GF-D8 (cell line): ENCODE measurements around the gene EEF2.
A peak's percentile ranks its signal among the peaks of the same experiment; 100 is the strongest.

Experiments
- DNase-seq: peaks from one replicate; lab custom pipeline; 2025; lab: John Stamatoyannopoulos, UW

Gene EEF2

GRCh38 chr19:3984908-3985642 lies at the start of gene EEF2:
Gene EEF2 (minus strand): TSS chr19:3985463. CDS start chr19:3985380, 83 bp downstream.
- DNase-seq: peak; percentile 39

- no peak for DNase-seq
Measured at GRCh38 chr19:4034048-4035017, 49.1 kb upstream of the EEF2 start.

GRCh38 chr19:4033028-4033956 lies 48.0 kb upstream of the EEF2 start:
- no peak for DNase-seq

- DNase-seq: no peak
Measured at GRCh38 chr19:4032436-4032835, 47.2 kb upstream of the EEF2 start.

- DNase-seq: no peak
Measured at GRCh38 chr19:4031420-4031819, 46.2 kb upstream of the EEF2 start.

GRCh38 chr19:4030981-4031380 lies 45.7 kb upstream of the EEF2 start:
- DNase-seq: no peak

- no peak for DNase-seq
Measured at GRCh38 chr19:4030552-4030951, 45.3 kb upstream of the EEF2 start.

- no peak for DNase-seq
Measured at GRCh38 chr19:4029247-4029614, 44.0 kb upstream of the EEF2 start.

- DNase-seq: no peak
Measured at GRCh38 chr19:4028334-4029246, 43.3 kb upstream of the EEF2 start.

- DNase-seq: no peak
Measured at GRCh38 chr19:4027146-4027545, 41.9 kb upstream of the EEF2 start.

- no peak for DNase-seq
Measured at GRCh38 chr19:4025317-4025716, 40.1 kb upstream of the EEF2 start.

- DNase-seq: no peak
Measured at GRCh38 chr19:4023600-4024398, 38.5 kb upstream of the EEF2 start.

GRCh38 chr19:4019578-4019977 lies 34.3 kb upstream of the EEF2 start:
- no peak for DNase-seq

- no peak for DNase-seq
Measured at GRCh38 chr19:4018775-4019504, 33.7 kb upstream of the EEF2 start.

GRCh38 chr19:4018140-4018613 lies 32.9 kb upstream of the EEF2 start:
- DNase-seq: no peak

GRCh38 chr19:4016903-4017638 lies 31.8 kb upstream of the EEF2 start:
- DNase-seq: no peak

GRCh38 chr19:4016486-4016885 lies 31.2 kb upstream of the EEF2 start:
- no peak for DNase-seq

GRCh38 chr19:4015705-4016402 lies 30.6 kb upstream of the EEF2 start:
- no peak for DNase-seq
